Esophagus muscularis mucosa (tissue), 4 donors: ENCODE measurements around the gene SLC7A11. TPM values are rescaled to one million over a fixed set of nuclear protein-coding genes. Genes with fewer than 3 reads are reported as not detected.

ENCODE experiments used
- DNase-seq: peaks from one replicate; pipeline ENCODE4 v3.0.0-alpha.2; 2017; ENCODE audit errors: extremely low spot score
- H3K27ac ChIP-seq, 4 donors: fragments of 200-600 bp; sonication (generic); replicated peaks in 1 of 4; 1 replicate in 3 of 4; 2 replicates in 1 of 4; pipeline ENCODE4 v1.5.1; 2016 to 2019; ENCODE audit warnings: mild to moderate bottlenecking in 1 of 4
- H3K27me3 ChIP-seq, 4 donors: fragments of 200-600 bp; sonication (generic); one replicate each; pipeline versions ENCODE4 v1.5.1 to v1.6.0; 2016 to 2019
- H3K36me3 ChIP-seq, 4 donors: fragments of 200-600 bp; sonication (generic); one replicate each; pipeline ENCODE4 v1.5.1; 2016 to 2019
- H3K4me1 ChIP-seq, 4 donors: fragments of 200-600 bp; sonication (generic); one replicate each; pipeline ENCODE4 v1.5.1; 2016 to 2019
- H3K4me3 ChIP-seq, 4 donors: fragments of 200-600 bp; sonication (generic); 1 replicate in 2 of 4; 2 replicates in 2 of 4; pipeline ENCODE4 v1.5.1; 2016 to 2019; ENCODE audit warnings: mild to moderate bottlenecking in 4 of 4, moderate library complexity in 1 of 4
- H3K9me3 ChIP-seq, 4 donors: fragments of 200-600 bp; sonication (generic); 1 replicate in 3 of 4; 2 replicates in 1 of 4; pipeline ENCODE4 v1.5.1; 2016 to 2019
- CTCF ChIP-seq, 3 experiments: fragments of 200-600 bp in 2 of 3; fragments of 450-650 bp in 1 of 3; sonication (generic) in 2 of 3; IDR thresholded peaks; one replicate each; pipeline ENCODE4 v1.5.1; 2017 to 2019; ENCODE audit warnings: antibody characterized with exemption in 3 of 3, mild to moderate bottlenecking in 2 of 3, moderate library complexity in 1 of 3
- EP300 ChIP-seq: sonication (generic); formaldehyde crosslinking; IDR thresholded peaks from one replicate; pipeline ENCODE4 v1.6.1; 2017; ENCODE audit warnings: antibody characterized with exemption
- POLR2A ChIP-seq: fragments of 450-650 bp; IDR thresholded peaks from one replicate; pipeline ENCODE4 v1.6.1; 2017; ENCODE audit warnings: antibody characterized with exemption, moderate library complexity, mild to moderate bottlenecking, low read depth
- POLR2AphosphoS5 ChIP-seq, 2 donors: sonication (generic); formaldehyde crosslinking; IDR thresholded peaks; one replicate each; pipeline ENCODE4 v1.6.1; 2017; ENCODE audit warnings: antibody characterized with exemption in 2 of 2
- WGBS: methylation state at CpG from one replicate; pipeline ENCODE4 v1.1.5; 2018; 5-methylcytosine and 5-hydroxymethylcytosine counted together
- intact Hi-C: fragments of 100-400 bp; cut with DNase I; formaldehyde crosslinking; loops from one replicate; pipeline ENCODE4 v1.15.1; 2023
- total RNA-seq, 4 donors: library from RNA; depleted of rRNA; stranded (reverse); fragments of >200 nt; gene quantifications; one replicate each; pipeline versions ENCODE4 v1.1.0 to v1.2.1, GENCODE V29; 2016

The SLC7A11 gene
- total RNA-seq, 4 donors from 2014 or later, result 0.19 to 0.83 (median 0.31) TPM

GRCh38 chr4:138229160-138229559 lies 13.0 kb downstream of the SLC7A11 start:
- 66% methylated on average over 2 of the region's 2 CpGs for WGBS
- TF ChIP-seq CTCF (IDR thresholded peaks at IDR 0.05), result no peak
- no peak for TF ChIP-seq POLR2A
- TF ChIP-seq POLR2AphosphoS5 (IDR thresholded peaks at IDR 0.05), result no peak
- TF ChIP-seq EP300, result no peak
- H3K27ac ChIP-seq, result no peak overlapping the region
- intact Hi-C loops, result no loop called here
- H3K4me3 ChIP-seq, result no peak overlapping the region
- DNase-seq, result no peak
- no peaks in the 10 kb centered on the region for H3K27me3 ChIP-seq
- peaks cover 0 to 5% (median 0%) of the 10 kb centered on the region in 4 donors for H3K4me1 ChIP-seq
- no peaks in the 10 kb centered on the region for H3K36me3 ChIP-seq
- no peaks in the 10 kb centered on the region for H3K9me3 ChIP-seq

- no peak overlapping the region for H3K4me3 ChIP-seq
- peaks cover 0 to 19% (median 12%) of the 10 kb centered on the region in 4 donors for H3K4me1 ChIP-seq
- no peak for DNase-seq
- intact Hi-C loops, result no loop called here
- no peaks in the 10 kb centered on the region for H3K9me3 ChIP-seq
- no peak for TF ChIP-seq CTCF (IDR thresholded peaks at IDR 0.05)
- TF ChIP-seq POLR2AphosphoS5 (IDR thresholded peaks at IDR 0.05), result no peak
- no peak for TF ChIP-seq EP300
- no peak for TF ChIP-seq POLR2A
- H3K36me3 ChIP-seq, result no peaks in the 10 kb centered on the region
- H3K27me3 ChIP-seq, result no peaks in the 10 kb centered on the region
- H3K27ac ChIP-seq, result no peak overlapping the region
- 78% methylated on average over 3 of the region's 3 CpGs for WGBS
Measured at GRCh38 chr4:138226351-138226750, 15.8 kb downstream of the SLC7A11 start.

- Histone ChIP-seq H3K4me1 (peaks cover 0 to 19% (median 12%) of the 10 kb centered on the region in 4 donors), H3K36me3 (no peaks in the 10 kb centered on the region), H3K4me3 (no peak overlapping the region), H3K27me3 (no peaks in the 10 kb centered on the region), H3K27ac (no peak overlapping the region), H3K9me3 (no peaks in the 10 kb centered on the region)
- 30% methylated on average over 1 of the region's 1 CpG for WGBS
- no peak for DNase-seq
- intact Hi-C loops, result no loop called here
- no peak for TF ChIP-seq CTCF (IDR thresholded peaks at IDR 0.05)
- no peak for TF ChIP-seq EP300
- TF ChIP-seq POLR2A, result no peak
- TF ChIP-seq POLR2AphosphoS5 (IDR thresholded peaks at IDR 0.05), result no peak
Measured at GRCh38 chr4:138225477-138225876, 16.7 kb downstream of the SLC7A11 start.

DNA sequence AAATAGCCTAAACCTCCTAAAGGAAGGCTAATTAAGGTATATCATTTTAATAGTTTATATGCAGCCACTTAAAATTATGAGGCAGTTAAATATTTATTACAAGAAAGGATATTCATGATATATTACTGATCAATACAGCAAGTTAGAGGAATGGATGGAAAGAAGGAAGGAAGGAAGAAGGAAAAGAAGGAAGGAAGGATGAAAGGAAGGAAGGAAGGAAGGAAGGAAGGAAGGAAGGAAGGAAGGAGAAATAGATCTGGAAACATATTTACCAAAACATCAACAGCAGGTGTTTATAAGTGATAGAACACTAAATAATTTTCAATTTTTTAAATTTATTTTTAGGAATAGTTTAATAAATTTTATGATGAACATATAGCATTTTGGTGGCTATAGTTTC lies 17.5 kb downstream of the SLC7A11 start:
- Histone ChIP-seq H3K27ac (no peak overlapping the region), H3K4me3 (no peak overlapping the region), H3K36me3 (no peaks in the 10 kb centered on the region), H3K27me3 (no peaks in the 10 kb centered on the region), H3K4me1 (peaks cover 0 to 19% (median 12%) of the 10 kb centered on the region in 4 donors), H3K9me3 (no peaks in the 10 kb centered on the region)
- no peak for DNase-seq
- intact Hi-C loops, result no loop called here
- TF ChIP-seq POLR2A (no peak), CTCF (IDR thresholded peaks at IDR 0.05) (no peak), EP300 (no peak), POLR2AphosphoS5 (IDR thresholded peaks at IDR 0.05) (no peak)

- Histone ChIP-seq H3K36me3 (no peaks in the 10 kb centered on the region), H3K27ac (no peak overlapping the region), H3K4me1 (peaks cover 0 to 16% (median 11%) of the 10 kb centered on the region in 4 donors), H3K9me3 (no peaks in the 10 kb centered on the region), H3K27me3 (no peaks in the 10 kb centered on the region), H3K4me3 (no peak overlapping the region)
- DNase-seq, result no peak
- TF ChIP-seq POLR2A (no peak), EP300 (no peak), CTCF (IDR thresholded peaks at IDR 0.05) (no peak), POLR2AphosphoS5 (IDR thresholded peaks at IDR 0.05) (no peak)
- intact Hi-C loops, result no loop called here
- WGBS, result 91% methylated on average over 4 of the region's 4 CpGs
Measured at GRCh38 chr4:138223231-138223910, 18.8 kb downstream of the SLC7A11 start.
